GM21515 (cell line): ENCODE results near the gene ATAD3B.
"Not testable (repeated sequence)": the region's sequence is repeated elsewhere in the genome, so short reads cannot be mapped to it uniquely, and the experiment has no call there.

ENCODE experiments used
- ATAC-seq: cut with Tn5 transposase; IDR thresholded peaks from one replicate; pipeline ENCODE4 v1.9.1; 2021; ENCODE audit not compliant: unreplicated experiment

Gene ATAD3B

DNA sequence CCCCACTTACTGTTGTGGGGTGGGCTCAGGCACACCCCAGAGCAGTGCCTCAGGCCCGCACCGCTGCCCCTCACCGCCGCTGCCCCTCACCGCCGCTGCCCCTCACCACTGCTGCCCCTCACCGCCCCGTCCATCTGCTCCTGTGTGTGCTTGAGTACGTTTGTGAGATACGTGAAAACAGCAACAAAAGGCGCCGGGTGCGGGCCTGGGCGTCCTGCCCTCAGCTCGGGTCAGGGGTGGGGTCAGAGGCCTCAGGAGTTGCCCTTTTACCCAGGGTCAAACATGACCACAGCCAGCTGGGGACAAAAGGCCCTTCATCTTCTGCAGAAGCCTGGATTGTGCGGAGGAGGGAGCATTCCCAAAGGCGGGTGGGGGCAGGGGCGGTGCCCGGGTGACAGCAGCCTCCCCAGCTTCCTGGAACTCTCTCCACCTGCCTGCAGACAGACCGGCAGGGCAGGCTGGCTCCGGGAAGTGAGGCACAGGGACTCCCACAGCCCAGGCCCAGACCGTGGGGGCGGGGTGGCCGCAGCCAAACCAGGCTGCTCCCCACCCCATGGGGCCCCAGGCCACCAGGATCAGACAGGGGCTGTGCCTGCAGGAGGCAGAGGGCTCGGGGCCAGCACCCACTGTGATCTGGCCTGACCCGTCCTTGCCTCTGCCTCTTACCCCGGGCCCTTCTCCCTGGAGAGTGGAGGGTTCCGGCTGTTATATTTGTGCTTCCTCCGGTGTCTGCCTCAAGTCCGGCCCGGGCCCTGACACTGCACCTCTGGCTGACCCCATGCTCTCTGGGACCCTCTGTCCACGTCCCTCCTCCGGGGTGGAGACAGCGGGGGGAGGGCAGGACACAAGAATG is 38.4 kb upstream of the ATAD3B start:
- no peak for ATAC-seq

DNA sequence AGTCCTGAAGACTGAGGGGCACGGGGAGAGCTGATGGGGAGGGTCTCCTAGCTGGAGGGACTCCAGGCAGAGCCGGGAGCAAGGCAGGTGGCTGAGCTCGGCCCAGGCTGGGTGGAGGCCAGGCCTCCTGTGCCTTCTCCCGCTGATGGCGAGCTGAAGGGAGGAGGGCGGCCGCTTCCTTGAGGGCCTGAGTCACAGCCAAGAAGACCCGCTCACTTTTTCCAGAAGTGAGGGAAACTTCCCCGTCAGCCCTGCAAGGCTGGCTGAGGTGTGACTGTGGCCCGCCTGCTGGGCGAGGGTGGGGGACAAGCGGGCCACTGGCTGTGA is 37.8 kb upstream of the ATAD3B start:
- ATAC-seq: no peak

DNA sequence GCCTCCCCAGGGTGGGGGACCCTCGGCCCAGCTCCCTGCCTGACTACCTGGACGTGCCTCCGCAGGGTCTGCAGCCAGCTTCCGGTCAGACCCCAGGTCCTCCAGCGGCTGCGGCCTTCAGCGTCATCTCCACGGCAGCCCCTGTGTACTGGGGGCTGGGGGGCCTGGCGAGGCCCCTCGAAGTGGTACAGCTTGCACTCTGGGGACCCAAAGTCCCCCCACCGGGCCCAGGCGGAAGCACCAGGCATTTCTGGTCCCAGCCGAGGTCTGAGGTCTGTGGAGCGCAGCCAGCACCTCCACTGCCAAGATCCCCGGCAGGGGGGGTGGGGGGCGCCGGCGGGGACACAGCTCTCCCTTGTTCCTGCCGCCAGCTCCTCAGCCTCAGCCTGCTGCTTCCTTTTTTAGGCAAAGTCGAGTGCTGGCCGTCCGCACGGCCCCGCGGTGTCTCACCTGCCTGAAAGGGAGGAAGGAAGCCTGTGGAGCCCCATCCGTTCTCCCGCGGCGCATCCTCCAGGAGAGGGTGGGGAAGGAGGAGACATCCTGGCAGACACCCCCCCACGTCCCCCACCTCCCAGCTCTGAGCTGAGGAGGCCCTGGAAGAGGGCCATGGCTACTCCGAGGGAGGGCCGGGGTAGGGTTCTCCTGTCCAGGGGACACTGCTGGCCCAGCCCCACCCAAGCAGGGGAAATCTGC is 37.3 kb upstream of the ATAD3B start:
- no peak for ATAC-seq

DNA sequence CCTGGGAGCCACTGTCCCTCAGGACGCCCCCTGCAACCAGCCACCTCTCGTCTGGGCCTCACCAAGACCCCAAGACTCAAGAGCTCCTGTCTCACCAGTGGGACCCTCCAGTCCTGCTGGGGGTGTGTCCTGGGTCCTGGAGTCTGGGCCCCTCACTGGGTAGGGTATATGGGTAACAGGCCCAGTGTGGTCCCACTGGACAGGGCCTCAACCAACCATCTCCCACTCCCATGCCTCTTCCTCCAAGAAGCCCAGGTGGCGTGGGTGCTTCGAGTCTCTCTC is 36.8 kb upstream of the ATAD3B start:
- ATAC-seq: no peak

DNA sequence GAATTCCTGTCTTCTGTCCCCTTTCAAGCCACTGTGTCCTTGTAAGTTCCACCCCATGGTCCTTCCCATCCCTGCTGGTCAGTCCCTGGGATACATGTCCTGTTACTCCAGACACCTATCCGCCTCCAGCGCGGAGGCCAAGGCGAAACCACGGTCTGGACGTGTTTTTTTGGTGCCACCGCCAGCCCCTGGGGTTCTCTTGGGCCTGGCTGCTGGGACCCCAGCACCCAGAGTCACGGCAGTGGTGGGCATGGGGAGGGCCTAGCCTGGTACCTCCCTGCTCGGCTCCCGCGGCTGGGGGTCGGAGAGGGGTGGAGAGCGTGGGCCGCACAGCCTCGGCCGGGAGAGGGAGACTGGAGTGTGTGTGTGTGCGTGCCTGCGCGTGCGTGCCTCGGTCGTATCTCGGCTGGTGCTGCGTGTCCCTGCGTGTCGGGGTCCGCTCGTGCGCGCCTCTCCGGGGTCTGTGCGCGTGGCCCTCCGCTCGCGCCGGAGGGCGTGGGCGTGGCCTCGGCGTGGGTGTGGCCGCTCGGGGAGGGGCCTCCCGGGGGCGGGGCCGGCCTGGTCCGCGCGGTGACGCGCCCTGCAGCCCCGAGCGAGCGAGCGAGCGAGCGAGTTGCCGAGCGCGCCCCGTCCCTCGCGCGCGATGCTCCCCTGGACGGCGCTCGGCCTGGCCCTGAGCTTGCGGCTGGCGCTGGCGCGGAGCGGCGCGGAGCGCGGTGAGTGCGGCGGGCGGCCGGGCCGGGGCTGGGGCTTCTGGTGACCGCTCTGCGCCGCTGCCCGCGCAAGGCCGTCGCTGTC is 36.3 kb upstream of the ATAD3B start, which contains the start of gene VWA1:
Gene VWA1, plus strand, starts transcription at position 585 of the 798 bp plus-strand sequence. Its CDS starts 59 bp downstream, at position 644.
- ATAC-seq: no peak

DNA sequence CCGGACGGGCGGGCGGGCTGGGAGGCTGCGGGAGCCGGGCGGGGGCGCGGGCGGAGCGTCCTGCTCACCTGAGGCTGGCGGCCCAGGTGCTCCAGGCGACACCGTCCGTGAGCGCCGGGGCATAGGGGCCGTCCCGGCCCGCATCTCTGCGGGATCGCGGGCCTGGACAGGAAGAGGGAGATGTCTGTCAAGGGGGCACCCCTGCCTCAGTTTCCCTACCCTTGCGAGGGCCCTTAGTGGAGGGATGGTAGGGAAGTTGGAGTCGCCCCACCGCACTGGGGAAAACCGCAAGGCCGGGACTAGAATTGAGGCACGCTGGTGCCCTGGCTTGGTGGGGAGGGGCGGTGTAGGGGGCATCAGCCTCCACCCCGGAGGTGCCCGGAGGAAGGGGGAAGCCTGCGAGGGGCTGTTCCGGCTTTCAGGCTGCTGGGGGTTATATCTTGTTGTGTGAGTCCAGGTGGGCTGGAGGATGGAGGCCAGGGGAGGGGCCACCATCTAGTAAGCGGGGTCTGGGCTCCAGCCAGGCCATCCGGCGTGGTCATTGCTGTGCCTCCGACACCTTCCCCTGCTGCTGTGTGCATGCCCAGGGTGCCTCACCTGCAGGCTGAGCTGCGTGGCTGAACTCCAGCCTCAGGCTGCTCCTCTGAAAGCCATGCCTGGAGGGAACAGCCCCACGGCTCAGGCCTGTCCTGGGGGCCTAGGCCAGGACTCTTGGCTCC is 35.5 kb upstream of the ATAD3B start:
- ATAC-seq: no peak

DNA sequence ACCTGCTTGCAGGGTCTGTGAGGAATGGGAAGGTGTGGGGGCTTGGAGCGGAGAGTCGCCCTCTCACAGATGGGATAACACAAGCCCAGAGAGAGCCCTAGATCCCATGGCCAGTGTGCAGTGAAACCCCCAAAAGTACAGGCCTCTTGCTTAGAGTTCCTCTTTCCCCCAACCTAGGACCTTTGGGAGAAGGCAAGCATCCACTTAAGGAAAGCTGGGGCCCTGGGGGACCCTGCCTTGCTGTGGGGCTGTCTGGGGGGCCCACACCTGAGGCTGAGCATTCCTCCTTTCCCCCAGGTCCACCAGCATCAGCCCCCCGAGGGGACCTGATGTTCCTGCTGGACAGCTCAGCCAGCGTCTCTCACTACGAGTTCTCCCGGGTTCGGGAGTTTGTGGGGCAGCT is 34.9 kb upstream of the ATAD3B start:
- ATAC-seq: no peak

DNA sequence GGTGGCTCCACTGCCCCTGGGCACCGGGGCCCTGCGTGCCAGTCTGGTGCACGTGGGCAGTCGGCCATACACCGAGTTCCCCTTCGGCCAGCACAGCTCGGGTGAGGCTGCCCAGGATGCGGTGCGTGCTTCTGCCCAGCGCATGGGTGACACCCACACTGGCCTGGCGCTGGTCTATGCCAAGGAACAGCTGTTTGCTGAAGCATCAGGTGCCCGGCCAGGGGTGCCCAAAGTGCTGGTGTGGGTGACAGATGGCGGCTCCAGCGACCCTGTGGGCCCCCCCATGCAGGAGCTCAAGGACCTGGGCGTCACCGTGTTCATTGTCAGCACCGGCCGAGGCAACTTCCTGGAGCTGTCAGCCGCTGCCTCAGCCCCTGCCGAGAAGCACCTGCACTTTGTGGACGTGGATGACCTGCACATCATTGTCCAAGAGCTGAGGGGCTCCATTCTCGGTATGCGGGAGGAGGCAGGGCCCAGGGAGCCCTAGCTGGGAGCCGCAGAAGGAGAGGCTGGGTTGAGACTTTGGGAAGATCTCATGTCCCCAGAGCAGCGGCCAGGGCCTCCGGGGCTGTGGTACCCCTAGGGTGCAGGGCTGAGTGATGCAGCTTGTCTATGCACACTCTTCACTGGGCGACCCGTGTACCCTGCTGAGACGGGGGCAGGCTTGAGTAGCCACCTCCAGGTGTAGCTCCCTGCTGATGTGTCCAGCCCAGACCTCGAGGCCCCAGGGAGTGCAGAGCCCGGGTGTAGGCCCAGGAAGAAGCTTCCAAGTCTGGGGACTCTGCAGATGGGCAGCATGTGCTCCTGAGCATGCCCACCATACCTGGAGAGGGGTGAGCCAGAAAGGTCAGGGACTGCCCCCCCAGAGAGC is 34.3 kb upstream of the ATAD3B start:
- no peak for ATAC-seq

DNA sequence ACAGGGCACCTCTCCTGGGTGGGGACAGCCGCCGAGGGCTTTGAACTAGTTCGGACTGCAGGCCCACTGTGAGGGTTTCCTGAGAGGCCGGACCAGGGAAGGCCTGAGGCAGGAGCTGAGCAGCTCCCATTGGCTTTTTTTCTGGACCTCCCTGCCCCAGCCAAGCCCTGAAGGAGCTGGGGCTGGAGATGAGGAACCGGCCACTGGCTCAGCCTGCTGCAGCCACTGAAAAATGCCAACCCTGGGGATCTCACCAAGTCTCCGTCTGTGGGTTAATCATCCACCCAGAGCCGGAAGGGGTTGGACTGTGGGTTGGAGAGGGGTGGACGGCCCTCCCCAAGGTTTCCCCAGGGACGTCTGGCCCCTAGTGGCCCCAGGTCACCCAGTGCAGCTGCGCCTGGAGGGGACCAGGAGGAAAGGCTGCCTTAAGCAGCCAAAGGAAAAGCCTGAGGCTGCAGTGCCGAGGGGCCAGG is 33.6 kb upstream of the ATAD3B start:
- ATAC-seq: no peak

DNA sequence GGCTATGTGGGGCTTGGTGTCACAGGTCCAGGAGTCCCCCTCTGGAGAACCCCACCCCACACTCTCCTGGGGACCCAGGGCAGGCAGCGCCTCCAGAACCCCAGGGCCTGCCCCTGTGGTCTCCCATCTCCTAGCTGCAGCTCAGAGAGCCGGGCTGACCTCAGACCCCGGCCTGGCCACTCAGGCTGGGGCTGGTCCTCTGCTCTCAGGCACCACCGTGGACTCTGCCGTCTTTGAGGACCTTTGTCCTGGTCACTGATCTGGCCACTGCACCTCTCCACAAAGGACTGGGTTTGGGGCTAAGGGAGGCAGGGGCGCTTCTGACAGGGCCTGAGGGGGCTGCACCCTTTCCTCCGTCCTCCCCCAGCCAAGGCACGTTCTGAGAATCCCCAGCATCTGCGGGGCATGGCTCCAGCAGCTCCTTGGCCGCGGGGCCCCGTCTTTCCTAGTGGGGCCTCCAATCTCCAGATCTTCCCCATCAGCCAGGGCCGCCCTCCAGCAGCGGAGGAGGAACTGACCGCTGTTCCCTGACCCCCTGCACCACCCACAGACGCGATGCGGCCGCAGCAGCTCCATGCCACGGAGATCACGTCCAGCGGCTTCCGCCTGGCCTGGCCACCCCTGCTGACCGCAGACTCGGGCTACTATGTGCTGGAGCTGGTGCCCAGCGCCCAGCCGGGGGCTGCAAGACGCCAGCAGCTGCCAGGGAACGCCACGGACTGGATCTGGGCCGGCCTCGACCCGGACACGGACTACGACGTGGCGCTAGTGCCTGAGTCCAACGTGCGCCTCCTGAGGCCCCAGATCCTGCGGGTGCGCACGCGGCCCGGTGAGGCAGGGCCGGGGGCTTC is 32.8 kb upstream of the ATAD3B start:
- no peak for ATAC-seq

DNA sequence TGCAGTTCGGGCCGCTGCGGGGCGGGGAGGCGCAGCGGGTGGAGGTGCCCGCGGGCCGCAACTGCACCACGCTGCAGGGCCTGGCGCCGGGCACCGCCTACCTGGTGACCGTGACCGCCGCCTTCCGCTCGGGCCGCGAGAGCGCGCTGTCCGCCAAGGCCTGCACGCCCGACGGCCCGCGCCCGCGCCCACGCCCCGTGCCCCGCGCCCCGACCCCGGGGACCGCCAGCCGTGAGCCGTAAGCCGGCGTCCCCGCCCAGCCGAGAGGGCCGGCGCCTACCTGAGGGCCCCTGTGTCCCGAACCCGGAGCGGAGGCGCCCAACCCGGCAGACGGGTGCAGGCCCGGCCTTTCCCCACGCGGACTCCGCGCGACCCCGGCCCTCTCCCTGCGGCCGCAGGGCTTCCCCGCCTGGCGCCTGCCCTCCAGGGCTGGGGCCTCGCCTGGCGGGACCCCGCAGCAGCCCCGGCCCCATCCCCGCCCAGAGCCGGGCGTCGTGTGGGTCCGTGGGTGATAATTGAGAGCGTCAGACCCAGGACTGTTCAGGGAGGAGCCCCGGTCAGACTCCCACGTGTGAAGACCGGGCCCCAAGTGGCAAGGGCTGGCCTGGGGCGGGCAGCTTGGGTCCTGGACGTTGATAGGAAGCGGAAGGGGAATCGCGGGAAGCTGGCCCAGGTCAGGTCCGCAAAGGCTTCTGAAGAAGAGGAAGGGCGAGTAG is 31.9 kb upstream of the ATAD3B start:
- ATAC-seq: no peak

DNA sequence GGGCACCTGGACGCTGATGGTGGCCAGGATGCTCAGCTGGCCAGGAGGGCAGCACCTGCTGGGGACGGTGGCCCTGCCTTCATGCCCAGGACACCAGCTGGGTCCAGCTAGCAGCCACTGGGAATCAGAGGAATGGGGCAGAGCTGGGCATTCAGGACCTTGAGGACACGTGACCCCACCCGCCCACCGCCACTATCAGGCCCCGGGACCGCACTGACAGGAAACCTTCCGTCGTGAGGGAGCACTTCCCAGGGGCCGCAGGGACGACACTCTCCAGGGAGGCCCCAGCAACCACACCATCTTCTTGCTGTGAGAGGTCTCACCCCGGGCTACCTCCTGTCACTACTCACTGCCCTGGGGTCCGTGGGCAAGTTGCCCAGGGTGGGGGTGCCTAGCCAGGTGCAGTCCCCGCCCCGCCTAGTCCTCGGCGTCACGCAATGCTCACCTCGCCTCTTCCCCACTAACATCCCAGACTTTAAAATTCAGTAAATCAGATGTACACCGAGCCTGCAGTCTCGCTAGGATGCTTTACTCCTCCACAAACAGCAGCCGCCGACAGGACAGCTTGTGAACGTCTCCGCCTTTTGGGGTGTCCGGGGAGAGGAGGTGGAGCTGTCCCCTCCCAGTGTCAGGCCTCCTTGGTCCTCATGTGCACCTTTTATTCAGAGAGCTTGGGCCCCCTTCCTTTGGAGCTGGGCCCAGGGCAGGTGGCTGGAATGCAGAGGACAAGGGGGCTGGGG is 31.1 kb upstream of the ATAD3B start:
- no peak for ATAC-seq

DNA sequence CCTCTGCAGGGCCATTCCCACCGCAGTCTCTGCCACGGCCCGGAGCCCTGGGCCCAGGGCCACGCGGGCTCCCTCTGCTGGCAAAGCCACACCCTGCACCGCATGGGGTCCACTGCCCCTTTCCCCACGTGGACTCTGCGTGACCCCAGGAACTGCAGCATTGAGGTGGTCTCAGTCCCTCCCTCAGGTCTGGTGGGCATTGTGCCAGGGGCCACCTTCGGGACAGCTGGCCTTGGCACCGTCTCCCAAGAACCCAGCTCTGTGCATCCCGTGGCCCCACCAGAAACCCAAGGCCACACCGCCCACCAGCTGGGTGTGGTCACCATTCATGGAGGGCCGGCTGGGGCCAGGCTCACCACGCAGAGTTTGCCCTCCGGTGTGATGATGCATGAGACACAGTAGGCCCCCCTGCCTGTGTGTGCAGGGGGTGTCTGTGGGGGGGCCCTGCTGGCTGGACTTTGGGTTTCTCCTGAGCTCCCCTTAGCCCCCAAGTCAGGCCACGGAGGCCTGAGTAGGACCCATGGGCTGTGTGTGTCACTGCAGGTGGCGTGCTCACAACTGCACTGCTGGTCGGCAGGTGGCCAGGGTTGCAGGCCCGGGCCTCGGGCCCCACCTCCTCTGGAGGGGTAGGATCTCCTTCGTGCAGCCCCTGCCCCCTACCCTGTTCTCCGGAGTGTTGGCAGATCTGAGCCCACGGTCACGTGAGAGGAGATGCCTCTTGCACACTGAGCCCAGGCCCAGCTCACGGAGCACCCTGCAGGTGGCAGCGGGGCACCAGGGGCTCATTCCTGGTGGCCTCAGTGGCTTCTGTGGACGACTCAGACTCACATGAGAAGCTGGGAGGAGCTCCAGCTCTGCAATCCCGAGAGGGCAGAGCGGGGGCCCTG is 30.3 kb upstream of the ATAD3B start:
- no peak for ATAC-seq

DNA sequence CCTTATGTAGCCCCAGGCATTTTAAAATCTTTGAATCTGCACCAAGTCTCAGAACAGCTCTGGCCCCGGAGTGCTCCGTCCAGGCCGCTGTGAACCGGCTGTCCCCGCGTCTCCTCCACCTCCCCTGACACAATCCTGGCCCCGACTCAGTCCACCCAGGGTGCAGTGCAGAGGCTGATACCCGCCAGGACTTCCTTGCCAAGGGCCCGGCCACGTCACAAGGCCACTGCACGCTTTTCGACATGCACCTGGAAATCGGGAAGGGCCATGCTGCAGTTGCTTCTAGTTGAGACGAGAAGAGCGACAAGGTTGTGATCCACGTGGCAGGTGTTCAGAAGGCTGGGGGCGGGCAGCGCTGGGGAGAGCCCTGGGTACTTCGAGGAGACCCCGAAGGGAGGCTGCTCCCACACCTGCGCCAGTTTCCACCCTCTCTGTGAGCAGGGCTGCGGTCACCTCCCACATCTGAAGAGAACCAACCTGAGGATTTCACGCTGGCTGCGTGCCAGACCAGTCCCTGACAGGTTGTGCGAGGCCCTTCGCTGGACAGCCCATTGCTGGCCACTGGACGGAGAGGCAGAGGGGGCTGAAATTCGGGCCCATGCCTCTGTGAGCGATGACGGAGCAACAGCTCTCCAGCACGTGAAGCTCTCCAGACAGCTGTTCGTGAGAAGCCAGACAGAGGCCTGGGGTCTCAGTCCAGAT is 29.3 kb upstream of the ATAD3B start:
- ATAC-seq: no peak

DNA sequence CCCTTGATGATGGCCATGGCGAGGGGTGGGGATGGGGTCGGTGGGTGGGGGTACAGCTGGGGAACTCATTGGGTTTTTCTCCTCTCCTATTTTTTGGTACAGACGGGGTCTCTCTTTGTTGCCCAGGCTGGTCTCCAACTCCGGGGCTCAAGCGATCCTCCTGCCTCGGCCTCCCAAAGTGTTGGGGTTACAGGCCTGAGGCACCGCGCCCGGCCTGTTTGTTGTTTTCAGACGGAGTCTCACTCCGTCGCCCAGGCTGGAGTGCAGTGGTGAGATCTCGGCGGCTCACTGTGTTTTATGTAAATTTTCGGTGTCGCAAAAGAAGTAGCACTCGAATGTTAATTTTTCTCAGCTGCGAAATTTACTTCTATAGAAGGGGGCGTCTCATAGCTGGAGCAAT is 24.9 kb upstream of the ATAD3B start:
- not testable (repeated sequence) for ATAC-seq

DNA sequence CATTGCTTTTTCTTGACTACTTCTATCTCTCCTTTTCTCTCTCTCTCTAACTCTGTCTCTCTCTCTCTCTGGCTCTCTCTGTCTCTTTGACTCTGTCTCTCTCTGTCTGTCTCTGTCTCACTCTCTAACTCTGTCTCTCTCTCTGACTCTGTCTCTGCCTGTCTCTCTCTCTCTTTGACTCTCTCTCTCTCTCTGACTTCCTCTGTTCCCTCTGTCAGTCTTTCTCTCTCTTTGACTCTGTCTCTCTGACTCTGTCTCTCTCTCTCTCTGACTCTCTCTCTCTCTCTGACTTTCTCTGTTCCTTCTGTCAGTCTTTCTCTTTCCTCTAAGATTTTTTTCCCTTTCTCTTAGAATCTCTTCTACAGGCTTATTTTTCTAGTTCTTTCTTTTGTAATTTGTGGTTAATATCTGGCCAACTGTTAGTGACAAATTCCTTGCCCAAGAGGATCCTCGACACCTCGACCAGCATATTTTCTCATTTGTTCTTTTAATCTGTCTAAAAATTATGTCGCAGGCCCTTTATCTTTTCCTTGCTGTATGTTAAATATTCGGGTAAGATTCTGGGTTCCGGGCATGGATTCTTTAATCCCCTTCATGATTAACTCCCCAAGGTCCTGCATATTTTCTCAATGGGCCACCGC is 22.3 kb upstream of the ATAD3B start, which contains the start of gene ATAD3C:
Gene ATAD3C, plus strand, starts transcription at position 591 of the 641 bp plus-strand sequence. CDS start 995 bp downstream, outside the sequence.
- ATAC-seq: no peak
